GM19397 (cell line): ENCODE results near the gene EXPH5.

ENCODE experiments used
- ATAC-seq: cut with Tn5 transposase; IDR thresholded peaks from one replicate; pipeline ENCODE4 v1.9.1; 2021; ENCODE audit warnings: mild to moderate bottlenecking, moderate library complexity; ENCODE audit not compliant: unreplicated experiment

Gene EXPH5

GRCh38 chr11:108525161-108525560 lies 68.4 kb downstream of the EXPH5 start:
- ATAC-seq = no peak

DNA sequence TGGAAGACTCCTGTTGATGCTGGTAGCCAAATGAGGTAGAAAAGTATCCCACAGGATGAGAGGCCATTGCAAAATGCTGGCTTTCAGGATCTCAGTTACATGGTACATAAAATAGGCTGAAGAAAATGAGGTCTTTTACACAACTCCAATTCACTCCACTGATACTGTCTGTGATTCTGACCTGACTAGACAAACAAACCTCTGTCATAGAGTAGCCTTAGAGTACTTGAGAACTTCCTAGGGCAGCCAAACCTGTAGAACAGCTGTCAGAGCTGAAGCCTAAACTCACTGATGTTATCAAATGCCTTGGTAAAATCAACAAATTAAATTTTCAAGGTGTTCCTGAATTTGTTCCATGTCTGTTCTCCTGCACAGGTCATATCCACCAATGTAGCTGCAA lies 69.1 kb downstream of the EXPH5 start:
- no peak for ATAC-seq

- no peak for ATAC-seq
Measured at GRCh38 chr11:108522318-108522717, 71.2 kb downstream of the EXPH5 start.

DNA sequence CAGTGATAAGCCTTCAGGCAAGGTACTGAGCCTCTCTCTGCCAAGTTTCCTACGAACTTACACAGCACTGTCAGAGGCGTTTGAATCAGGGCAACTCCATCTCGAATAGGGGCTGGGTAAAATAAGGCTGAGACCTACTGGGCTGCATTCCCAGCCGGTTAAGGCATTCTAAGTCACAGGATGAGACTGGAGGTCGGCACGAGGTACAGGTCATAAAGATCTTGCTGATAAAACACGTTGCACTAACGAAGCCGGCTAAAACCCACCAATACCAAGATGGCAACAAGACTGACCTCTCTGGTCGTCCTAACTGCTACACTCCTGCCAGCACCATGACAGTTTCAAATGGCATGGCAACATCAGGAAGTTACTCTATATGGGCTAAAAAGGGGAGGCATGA lies 75.0 kb downstream of the EXPH5 start:
- no peak for ATAC-seq

DNA sequence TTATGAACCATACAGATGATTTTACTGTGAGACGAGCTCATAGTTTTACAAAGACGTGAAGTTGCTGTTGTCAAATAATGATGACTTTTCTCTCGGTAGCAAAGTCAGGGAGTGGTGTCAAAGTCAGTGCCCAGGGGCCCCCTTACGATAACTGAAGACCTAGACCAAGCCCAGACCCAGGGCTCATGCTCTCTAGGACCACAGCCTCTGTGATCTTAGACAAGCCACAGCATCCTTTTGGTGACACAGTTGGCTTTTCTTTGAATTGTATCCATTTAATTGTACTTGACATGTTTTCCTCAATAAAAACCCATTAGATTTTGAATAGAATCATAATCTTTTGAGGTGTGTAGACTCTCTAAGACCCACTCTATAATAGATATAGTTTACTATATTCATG lies 77.4 kb downstream of the EXPH5 start:
- ATAC-seq = no peak

- ATAC-seq = no peak
Measured at GRCh38 chr11:108512708-108513107, 80.9 kb downstream of the EXPH5 start.

- ATAC-seq = no peak
Measured at GRCh38 chr11:108511851-108512474, 81.6 kb downstream of the EXPH5 start.

DNA sequence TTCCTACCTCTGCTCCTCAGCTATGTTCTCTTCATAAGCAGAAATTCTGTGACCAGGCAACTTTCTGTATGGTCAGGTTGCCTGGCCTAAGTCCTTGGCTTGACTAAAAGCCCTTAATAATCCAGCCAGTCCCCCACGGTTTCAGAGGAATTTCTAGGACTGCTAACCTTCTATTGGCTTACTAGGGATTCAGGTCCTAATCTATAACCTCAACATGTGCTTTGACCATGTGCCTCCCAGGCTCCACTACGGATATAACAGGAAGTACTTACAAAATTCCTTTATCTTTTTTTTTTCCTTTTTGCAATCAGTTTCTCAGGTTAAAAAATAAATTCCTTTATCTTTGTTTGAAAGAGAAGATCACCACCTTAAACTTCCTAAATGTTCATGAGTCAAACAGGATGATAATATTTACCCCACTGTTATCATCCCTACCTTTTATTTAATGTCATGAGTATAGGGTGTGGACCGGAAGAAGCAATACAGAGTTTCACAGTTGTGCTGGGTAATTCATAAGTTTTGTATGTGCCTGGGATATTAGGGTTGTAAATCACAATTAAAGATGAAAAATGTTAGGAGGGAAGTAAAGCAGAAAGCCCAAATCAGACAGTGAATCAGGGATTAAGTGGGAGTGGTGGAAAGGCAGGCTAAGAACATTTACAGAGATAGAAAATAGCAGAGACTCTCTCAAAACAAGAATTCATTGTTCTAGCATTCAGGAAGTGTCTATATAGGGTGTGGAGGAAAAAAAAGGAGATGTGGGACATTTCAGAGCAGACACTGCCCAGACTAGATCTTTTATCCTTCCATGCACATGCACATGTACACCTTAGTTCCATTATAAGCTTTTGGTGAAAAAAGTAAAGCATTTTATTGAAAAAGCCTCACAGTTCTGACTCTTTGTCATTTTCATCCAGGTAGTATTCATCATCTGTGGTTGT lies 84.6 kb downstream of the EXPH5 start:
- no peak for ATAC-seq

DNA sequence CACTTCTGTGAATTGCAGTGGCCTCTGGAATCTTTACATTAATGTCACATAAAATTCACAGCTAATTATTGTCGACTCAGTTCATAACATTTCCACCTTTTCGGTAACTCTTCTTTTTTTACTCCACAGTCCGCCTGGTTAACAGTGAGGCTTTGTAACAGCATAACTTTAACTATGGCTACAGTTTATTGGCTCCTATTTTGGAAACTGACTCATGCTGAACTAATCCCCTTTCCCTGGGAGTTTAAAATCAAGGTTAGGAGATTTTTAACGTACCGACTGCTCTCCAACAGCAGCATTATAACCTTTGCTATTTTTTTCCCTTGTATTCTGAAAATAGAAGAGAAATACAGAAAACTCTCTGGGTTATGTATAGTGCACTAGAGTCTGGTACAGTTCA lies 92.2 kb downstream of the EXPH5 start:
- no peak for ATAC-seq

GRCh38 chr11:108500721-108501120 lies 92.8 kb downstream of the EXPH5 start:
- no peak for ATAC-seq

DNA sequence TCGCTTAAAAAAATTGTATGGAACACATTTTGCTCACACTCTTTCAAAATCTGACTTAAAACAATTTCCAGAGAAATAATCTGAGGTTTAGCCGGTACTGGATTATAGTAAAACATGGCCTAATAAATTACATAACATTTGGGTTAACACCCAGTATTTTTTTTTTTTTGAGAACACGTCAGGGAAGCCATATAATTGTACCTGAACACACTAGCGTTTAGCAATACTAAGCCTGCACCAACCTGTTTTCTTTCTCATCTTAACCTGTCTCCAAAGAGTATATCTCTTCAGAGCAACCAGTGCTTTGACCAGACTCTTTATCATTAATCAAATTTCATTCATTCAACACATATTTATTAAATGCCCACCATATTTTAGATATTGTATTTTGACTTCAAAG lies 93.4 kb downstream of the EXPH5 start:
- ATAC-seq = no peak

DNA sequence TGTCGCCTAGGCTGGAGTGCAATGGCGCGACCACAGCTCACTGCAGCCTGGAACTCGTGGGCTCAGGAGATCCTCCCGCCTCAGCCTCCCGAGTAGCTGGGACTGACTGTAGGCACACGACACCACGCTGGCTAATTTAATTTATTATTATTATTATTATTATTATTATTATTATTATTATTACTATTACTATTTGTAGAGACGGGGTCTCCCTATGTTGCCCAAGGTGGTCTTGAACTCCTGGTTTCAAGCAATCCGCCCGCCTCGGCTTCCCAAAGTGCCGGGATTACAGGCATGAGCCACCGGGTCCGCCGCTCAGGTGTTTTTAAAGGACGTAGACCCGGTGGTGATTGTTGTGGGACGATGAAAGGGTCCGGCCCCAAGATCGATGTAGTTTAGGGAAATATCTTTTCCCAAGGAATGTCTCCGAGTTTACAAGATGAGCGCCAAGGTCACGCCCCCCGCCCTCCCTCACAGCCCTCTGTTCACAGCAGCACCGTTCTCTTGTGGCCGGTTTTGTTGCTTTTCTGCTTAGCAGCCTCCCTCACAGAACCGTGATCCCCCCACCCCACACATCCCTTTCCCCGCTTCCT lies 94.7 kb downstream of the EXPH5 start:
- ATAC-seq = no peak

DNA sequence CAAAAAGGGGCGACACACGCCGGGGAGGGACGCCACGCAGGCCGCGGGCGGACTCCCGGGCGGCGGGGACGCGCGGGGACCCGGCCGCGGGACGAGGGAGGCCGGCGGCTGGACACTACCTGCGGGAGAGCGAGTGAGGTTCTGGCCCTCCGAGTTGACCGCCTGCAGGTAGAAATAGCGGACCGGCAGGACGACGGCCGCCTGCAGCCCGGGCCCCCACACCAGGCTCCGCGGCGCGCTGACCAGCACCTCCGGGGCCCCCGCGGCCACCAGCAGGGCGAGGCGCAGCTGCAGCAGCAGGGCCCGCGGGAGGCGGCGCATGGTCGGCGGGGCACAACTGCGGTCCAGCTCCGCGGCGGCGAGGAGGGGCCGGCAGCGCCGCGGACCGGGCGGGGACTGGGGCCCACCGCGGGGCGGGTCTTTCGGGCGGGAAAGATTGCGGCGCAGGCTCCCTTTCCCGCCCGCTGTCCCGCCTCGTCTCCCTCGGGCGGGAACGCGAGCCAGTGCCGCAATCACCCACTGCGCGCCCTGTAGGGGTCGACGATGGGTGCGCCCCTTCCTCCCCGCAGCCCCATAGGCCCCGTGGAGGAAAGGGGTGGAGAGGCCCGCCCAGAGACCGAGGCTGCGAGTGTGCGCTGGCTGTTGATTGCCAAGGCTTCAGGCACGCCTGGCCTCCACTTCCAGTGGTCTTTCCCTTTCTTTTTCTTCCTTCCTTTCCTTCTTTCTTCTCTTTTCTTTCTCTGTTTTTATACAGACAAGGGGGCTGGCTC lies 95.3 kb downstream of the EXPH5 start, which contains the start of gene POGLUT3:
Gene POGLUT3 (minus strand): TSS at position 339 of the 770 bp plus-strand sequence. CDS start 18 bp downstream, at position 321.
- peak; percentile 71 for ATAC-seq

- peak; percentile 44 for ATAC-seq
Measured at GRCh38 chr11:108497317-108498045, 96.1 kb downstream of the EXPH5 start.

- no peak for ATAC-seq
Measured at GRCh38 chr11:108496643-108497256, 96.8 kb downstream of the EXPH5 start.

DNA sequence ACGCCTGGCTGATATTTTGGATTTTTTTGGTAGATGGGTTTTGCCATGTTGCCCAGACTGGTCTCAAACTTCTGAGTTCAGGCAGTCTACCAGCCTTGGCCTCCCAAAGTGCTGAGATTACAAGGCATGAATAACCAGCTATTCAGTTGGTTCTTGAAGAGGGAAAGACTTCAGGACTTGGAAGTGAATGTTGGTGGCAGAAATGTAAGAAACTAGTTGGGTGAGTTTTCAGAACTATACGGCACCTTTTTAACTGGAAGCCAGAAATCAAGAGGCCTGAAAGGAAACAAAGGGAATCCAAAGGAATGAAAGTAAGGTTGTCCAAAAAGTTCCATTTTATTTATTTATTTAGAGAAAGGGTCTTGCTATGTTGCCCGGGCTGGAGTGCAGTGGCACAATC lies 98.2 kb downstream of the EXPH5 start:
- no peak for ATAC-seq

DNA sequence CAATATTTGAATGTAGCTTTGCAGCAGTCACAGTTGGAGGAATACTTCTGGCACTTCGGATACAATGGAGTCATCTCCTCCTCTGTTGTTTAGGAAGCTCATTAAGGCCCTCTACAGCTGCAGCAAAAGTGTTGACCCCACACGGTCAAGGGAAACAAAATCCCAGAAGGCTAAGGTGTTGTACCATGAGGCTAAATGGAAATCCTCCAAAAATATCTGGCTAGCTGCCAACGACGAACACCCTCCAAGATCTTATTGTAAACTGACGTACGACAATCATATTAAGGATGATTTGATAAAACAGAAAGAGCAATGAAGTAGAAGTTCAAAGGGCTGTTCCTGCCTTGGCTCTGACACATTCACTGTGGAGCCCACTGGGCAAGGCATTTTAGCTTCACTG lies 99.4 kb downstream of the EXPH5 start:
- no peak for ATAC-seq

DNA sequence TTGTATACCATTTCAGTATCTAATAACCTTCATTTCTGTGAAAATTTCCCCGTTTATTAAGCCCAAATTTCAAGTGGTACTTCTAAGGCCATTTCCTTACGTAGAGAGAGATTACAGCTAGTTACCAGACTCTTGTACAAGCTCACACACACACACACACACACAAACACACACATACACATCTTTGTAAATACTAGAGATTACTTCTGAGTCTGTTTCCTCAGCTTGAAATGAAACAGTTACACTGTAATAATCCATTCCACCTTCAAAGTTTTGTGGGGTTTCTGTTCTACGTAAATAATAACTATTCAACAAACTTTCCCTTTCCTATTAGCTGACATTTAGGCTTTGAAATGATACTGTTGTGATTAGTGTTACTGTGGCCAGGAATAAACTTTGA lies 101.6 kb downstream of the EXPH5 start:
- no peak for ATAC-seq

- no peak for ATAC-seq
Measured at GRCh38 chr11:108486828-108487227, 106.7 kb downstream of the EXPH5 start.

DNA sequence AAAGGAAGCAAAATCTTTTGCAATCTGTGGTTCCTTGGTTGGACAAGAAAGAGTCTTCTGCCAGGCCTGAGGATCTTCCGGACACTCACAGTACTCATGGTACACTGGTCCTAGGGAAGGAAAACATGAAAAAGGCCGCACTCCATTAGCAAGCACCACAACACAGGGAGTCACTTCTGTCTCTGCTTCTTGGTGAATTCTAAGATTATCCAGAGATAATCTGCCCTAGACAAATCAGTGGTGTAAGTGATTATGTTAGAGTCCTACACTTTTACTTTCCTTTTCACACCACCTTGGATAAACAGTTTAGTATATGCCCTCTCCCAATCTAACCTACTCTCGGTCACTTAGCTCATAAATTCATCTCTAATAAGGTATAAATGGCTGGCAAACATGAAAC lies 107.2 kb downstream of the EXPH5 start:
- no peak for ATAC-seq
